ENCODE measurements around the gene ANXA8.
A peak's percentile ranks its signal among the peaks of the same experiment; 100 is the strongest.

Gene ANXA8

DNA sequence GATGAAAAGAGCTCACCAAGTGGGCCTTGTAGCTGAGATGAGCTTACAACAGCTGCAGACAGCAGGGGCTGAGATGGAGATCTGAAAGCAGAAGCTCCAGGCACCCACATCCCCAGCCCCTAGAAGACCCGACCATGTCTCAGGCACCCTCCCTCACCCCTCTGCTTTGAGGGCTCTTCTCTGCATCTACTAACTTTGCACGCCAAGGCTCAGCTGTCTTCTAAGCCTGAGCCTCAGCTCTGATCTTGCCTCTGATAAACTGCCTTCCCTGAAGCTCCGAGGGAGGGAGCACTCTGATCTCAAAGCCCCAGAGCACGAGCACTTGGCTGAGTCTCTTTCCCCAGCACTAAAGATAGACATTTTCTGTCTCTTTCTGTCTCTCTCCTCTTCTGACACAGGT is 42.0 kb downstream of the ANXA8 start:
- Mint-ChIP-seq H3K27me3 (ENCODE audit: low read depth, poor library complexity) (no peaks in the 10 kb centered on the region), H3K4me3 (no peak overlapping the region), H3K36me3 (ENCODE audit: low read depth) (no peaks in the 10 kb centered on the region), H3K27ac (no peak overlapping the region), H3K9me3 (peaks cover 27% of the 10 kb centered on the region), H3K4me1 (no peaks in the 10 kb centered on the region)
- DNase-seq = no peak
- TF ChIP-seq, protein P1, sequence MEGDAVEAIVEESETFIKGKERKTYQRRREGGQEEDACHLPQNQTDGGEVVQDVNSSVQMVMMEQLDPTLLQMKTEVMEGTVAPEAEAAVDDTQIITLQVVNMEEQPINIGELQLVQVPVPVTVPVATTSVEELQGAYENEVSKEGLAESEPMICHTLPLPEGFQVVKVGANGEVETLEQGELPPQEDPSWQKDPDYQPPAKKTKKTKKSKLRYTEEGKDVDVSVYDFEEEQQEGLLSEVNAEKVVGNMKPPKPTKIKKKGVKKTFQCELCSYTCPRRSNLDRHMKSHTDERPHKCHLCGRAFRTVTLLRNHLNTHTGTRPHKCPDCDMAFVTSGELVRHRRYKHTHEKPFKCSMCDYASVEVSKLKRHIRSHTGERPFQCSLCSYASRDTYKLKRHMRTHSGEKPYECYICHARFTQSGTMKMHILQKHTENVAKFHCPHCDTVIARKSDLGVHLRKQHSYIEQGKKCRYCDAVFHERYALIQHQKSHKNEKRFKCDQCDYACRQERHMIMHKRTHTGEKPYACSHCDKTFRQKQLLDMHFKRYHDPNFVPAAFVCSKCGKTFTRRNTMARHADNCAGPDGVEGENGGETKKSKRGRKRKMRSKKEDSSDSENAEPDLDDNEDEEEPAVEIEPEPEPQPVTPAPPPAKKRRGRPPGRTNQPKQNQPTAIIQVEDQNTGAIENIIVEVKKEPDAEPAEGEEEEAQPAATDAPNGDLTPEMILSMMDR (IDR thresholded peaks at IDR 0.05) = no peak

DNA sequence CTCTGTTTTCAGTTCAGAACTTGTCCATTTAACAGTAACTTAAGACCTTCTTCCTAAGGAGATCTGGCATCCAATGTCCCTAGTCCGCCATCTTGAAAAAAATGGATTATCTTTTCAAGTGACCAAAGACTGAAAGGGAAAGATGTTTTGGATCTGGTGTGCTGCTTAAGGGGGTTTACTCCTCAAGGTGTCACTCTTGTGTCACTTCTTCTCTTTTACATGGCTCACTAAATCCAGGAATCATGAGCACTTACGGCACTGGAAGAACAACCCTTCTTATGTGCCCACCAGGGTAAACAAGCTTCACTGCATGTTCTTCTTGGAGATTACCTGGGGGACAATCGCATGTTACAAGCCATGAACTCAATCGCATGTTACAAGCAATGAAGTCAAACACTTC is 43.7 kb downstream of the ANXA8 start:
- H3K27ac Mint-ChIP-seq = peak overlapping the region; percentile 87
- H3K27me3 Mint-ChIP-seq (ENCODE audit: low read depth, poor library complexity) = peaks cover 8% of the 10 kb centered on the region
- H3K9me3 Mint-ChIP-seq = peaks cover 30% of the 10 kb centered on the region
- no peaks in the 10 kb centered on the region for H3K4me1 Mint-ChIP-seq
- DNase-seq = no peak
- TF ChIP-seq, protein P1 (IDR thresholded peaks at IDR 0.05) = no peak
- H3K4me3 Mint-ChIP-seq = no peak overlapping the region
- no peaks in the 10 kb centered on the region for H3K36me3 Mint-ChIP-seq (ENCODE audit: low read depth)

DNA sequence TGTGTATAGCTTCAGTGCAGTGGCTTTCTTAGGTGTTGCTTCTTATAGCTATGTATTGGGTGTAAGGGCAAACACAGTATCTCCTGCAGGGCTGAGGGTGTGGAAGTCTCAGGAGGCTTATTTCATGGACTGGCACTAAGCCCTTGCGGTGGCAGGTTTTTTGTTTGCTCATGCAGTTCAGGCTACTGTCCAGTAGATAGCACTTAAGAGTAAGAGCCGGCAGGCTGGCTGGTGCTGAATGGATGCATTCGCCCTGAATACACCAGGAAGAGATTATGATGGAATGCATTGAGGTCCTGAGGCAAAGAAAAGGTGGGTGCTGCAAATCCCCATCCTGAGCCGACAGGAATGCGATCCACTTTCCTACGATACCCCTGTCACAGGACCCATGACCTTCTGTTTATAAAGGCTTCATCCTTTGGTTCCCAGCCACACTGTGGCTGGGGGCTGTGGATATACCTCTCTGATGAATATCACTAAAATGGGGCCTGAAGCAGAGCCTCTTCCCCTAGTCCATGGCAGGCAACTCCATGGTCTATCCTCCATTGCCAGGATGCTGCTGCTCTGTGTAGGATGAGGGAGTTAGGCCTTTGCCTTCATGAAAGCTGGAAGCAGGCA is 44.9 kb downstream of the ANXA8 start:
- DNase-seq = peak; percentile 32
- no peak overlapping the region for H3K4me3 Mint-ChIP-seq
- H3K4me1 Mint-ChIP-seq = no peaks in the 10 kb centered on the region
- H3K27ac Mint-ChIP-seq = no peak overlapping the region
- no peaks in the 10 kb centered on the region for H3K36me3 Mint-ChIP-seq (ENCODE audit: low read depth)
- TF ChIP-seq, protein P1 (IDR thresholded peaks at IDR 0.05) = peak; percentile 42
- peaks cover 8% of the 10 kb centered on the region for H3K27me3 Mint-ChIP-seq (ENCODE audit: low read depth, poor library complexity)
- peaks cover 39% of the 10 kb centered on the region for H3K9me3 Mint-ChIP-seq

DNA sequence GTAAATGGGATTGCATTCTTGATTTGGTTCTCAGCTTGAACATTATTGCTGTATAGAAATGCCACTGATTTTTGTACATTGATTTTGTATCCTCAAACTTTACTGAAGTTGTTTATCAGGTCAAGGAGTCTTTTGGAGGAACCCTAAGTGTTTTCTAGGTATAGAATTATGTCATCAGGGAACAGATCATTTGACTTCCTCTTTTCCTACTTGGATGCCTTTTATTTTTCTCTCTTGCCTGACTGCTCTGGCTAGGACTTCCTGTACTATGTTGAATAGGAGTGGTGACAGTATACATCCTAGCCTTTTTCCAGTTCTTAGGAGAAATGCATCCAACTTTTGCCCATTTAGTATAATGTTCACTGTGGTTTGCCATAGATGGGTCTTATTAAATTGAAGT is 48.8 kb downstream of the ANXA8 start:
- DNase-seq = no peak
- Mint-ChIP-seq H3K4me3 (no peak overlapping the region), H3K9me3 (peaks cover 40% of the 10 kb centered on the region), H3K36me3 (ENCODE audit: low read depth) (no peaks in the 10 kb centered on the region), H3K27me3 (ENCODE audit: low read depth, poor library complexity) (peaks cover 14% of the 10 kb centered on the region), H3K27ac (no peak overlapping the region), H3K4me1 (no peaks in the 10 kb centered on the region)
- TF ChIP-seq, protein P1 (IDR thresholded peaks at IDR 0.05) = no peak

DNA sequence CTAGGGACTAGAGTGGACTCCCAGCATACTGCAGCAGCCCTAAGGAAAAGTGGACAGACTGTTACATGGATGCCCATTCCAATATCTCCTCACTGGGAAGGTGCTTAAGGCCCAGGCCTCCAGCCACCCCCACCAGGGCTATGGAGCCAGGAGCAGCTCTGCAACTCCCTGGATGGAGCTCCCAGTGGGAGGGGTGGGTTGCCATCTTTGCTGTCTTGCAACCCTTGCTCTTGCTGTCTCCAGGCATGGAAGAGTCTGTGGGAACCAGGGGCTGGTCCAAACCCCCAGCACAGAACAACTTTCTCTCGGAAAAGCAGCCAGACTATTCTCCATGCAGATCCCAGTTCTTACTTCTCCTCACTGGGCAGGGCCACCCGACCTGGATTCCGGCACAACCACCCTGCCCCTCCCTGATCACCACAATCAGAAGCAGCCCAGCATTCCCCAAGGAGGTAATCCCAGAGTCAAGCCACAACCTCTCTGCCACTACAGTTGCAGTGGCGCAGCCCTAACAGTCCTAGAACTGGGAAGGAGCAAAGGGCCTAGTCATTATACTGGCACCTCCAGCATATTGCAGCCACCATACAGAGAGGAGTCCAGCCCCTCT is 58.0 kb downstream of the ANXA8 start:
- H3K36me3 Mint-ChIP-seq (ENCODE audit: low read depth) = no peaks in the 10 kb centered on the region
- TF ChIP-seq, protein P1 (IDR thresholded peaks at IDR 0.05) = no peak
- DNase-seq = no peak
- H3K4me1 Mint-ChIP-seq = peaks cover 16% of the 10 kb centered on the region
- H3K4me3 Mint-ChIP-seq = no peak overlapping the region
- H3K27ac Mint-ChIP-seq = no peak overlapping the region
- H3K9me3 Mint-ChIP-seq = peaks cover 22% of the 10 kb centered on the region
- peaks cover 4% of the 10 kb centered on the region for H3K27me3 Mint-ChIP-seq (ENCODE audit: low read depth, poor library complexity)

DNA sequence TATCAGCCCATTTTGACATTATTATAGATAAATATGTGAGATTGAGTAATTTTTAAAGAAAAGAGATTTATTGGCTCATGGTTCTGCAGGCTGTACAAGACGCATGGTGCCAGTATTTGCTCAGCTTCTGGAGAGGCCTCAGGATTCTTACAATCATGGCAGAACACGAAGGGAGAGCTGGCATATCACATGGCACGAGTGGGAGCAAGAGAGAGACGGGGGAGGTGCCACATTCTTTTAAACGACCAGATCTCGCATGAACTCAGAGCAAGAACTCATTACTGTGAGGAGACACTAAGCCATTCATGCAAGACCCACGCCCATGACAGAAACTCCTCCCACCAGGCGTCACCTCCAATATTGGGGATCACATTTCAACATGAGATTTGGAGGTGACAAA is 59.7 kb downstream of the ANXA8 start:
- DNase-seq = no peak
- TF ChIP-seq, protein P1 (IDR thresholded peaks at IDR 0.05) = no peak
- H3K27me3 Mint-ChIP-seq (ENCODE audit: low read depth, poor library complexity) = no peaks in the 10 kb centered on the region
- peaks cover 18% of the 10 kb centered on the region for H3K9me3 Mint-ChIP-seq
- no peak overlapping the region for H3K4me3 Mint-ChIP-seq
- no peak overlapping the region for H3K27ac Mint-ChIP-seq
- no peaks in the 10 kb centered on the region for H3K36me3 Mint-ChIP-seq (ENCODE audit: low read depth)
- H3K4me1 Mint-ChIP-seq = peaks cover 22% of the 10 kb centered on the region

All from nephron progenitor cell (in vitro differentiated cells).